Heart left ventricle (tissue), 16 donors: ENCODE results near the gene ARL4C. TPM values are rescaled to one million over a fixed set of nuclear protein-coding genes. Genes with fewer than 3 reads are reported as not detected.

Source experiments
- ATAC-seq, 4 donors: fragments of 200-7000 bp; cut with Tn5 transposase; one replicate each; pipeline ENCODE4 v1.9.1; 2020 to 2022; ENCODE audit warnings: moderate library complexity in 4 of 4, mild to moderate bottlenecking in 3 of 4, moderate number of reproducible peaks in 1 of 4
- DNase-seq, 5 donors: peaks; one replicate each; pipeline ENCODE4 v3.0.0-alpha.2; 2020
- H3K27ac ChIP-seq, 12 donors: fragments of 200-600 bp; sonication (generic) in 4 of 12; one replicate each; pipeline versions ENCODE4 v1.5.0 to v1.8.0; 2016 to 2022; ENCODE audit warnings: mild to moderate bottlenecking in 2 of 12
- H3K27me3 ChIP-seq, 9 donors: fragments of 200-600 bp; sonication (generic) in 2 of 9; one replicate each; pipeline versions ENCODE4 v1.5.1 to v1.8.0; 2016 to 2022; ENCODE audit warnings: mild to moderate bottlenecking in 3 of 9
- H3K36me3 ChIP-seq, 9 donors: fragments of 200-600 bp; sonication (generic) in 2 of 9; one replicate each; pipeline versions ENCODE4 v1.5.0 to v1.8.0; 2018 to 2022; ENCODE audit warnings: mild to moderate bottlenecking in 2 of 9
- H3K4me1 ChIP-seq, 12 donors: fragments of 200-600 bp; sonication (generic) in 4 of 12; one replicate each; pipeline versions ENCODE4 v1.5.0 to v1.8.0; 2016 to 2022; ENCODE audit warnings: mild to moderate bottlenecking in 3 of 12
- H3K4me3 ChIP-seq, 12 donors: fragments of 200-600 bp; sonication (generic) in 4 of 12; one replicate each; pipeline versions ENCODE4 v1.5.0 to v1.8.0; 2017 to 2022; ENCODE audit warnings: mild to moderate bottlenecking in 9 of 12, moderate library complexity in 4 of 12
- H3K9me3 ChIP-seq, 12 donors: fragments of 200-600 bp; sonication (generic) in 4 of 12; one replicate each; pipeline versions ENCODE4 v1.5.0 to v1.8.0; 2016 to 2022; ENCODE audit warnings: mild to moderate bottlenecking in 1 of 12
- CTCF ChIP-seq, 12 donors: fragments of 200-600 bp; sonication (generic) in 4 of 12; IDR thresholded peaks; one replicate each; pipeline versions ENCODE4 v1.5.0 to v1.8.0; 2018 to 2022; ENCODE audit warnings: antibody characterized with exemption in 12 of 12, mild to moderate bottlenecking in 5 of 12
- POLR2A ChIP-seq, 2 donors: fragments of 450-650 bp; IDR thresholded peaks; one replicate each; pipeline ENCODE4 v1.6.1; 2017; ENCODE audit warnings: antibody characterized with exemption in 2 of 2, mild to moderate bottlenecking in 2 of 2, moderate library complexity in 2 of 2
- WGBS, 4 donors: extraction: QIAGEN DNeasy Blood & Tissue Kit in 2 of 4; methylation state at CpG; one replicate each; pipeline versions ENCODE4 v1.1.5 to v1.1.7; 2013 to 2018; 5-methylcytosine and 5-hydroxymethylcytosine counted together
- intact Hi-C, 10 donors: fragments of 100-400 bp; cut with DNase I; formaldehyde crosslinking; loops; one replicate each; pipeline versions ENCODE4 v1.11.1 to v1.14.2; 2022
- polyA plus RNA-seq, 2 donors: library from polyadenylated mRNA; stranded (reverse); fragments of 200-250 nt; gene quantifications; one replicate each; pipeline ENCODE4 v1.2.3, GENCODE V29; 2013
- total RNA-seq, 9 donors: library from RNA; depleted of rRNA in 2 of 9; stranded (reverse); fragments of >200 nt in 2 of 9; fragmentation: NEBNext Ultra II Directional in 3 of 9; extraction: Animal tissue kit (Norgen Biotek cat#: 25700) in 3 of 9; gene quantifications; one replicate each; pipeline versions ENCODE4 v1.1.0 to v1.2.4, GENCODE V29; 2016 to 2023
- donor health status: ischemic (EF 13 %, LVEDD 7.1; RV severe dilation, severe dysfunction).
- donor health status: healthy with polysubstance abuse.
- donor health status: DM: no; HTN: yes; CAD: no.
- donor health status: DM: no; HTN: no; CAD: no.
- donor health status: ischemic (EF 25% LVEDD 6.9; RV normal size, moderate dysfunction).
- donor health status: ischemic (EF 25% LVEDD 5.7; RV mildly dilated, moderate dysfunction).
- donor health status: healthy.
- donor health status: DM: yes; HTN: yes; CAD: no.
- donor health status: ischemic (EF 35%, LVEDD 5.7; RV mildly dilated, moderate dysfunction).
- donor health status: nonischemic (EF 11% LVEDD 7.7; RV severe dilation, severe dysfunction).
- donor health status: DM: yes; HTN: yes; CAD: no.
- donor health status: PGD.
- donor health status: ischemic (EF 29% LVEDD 5.4; RV normal size, mild dysfunction).
- donor health status: nonischemic (EF 23%, LVEDD 6.1; RV moderate dilation, normal function).

The ARL4C gene
- total and polyA plus RNA-seq, 11 donors, result 0.80 to 16.3 (median 2.2) TPM

GRCh38 chr2:234537929-234538328 lies 41.0 kb upstream of the ARL4C start:
- H3K27me3 ChIP-seq, result peaks cover 0 to 32% (median 0%) of the 10 kb centered on the region in 9 donors
- peaks cover 0 to 11% (median 2%) of the 10 kb centered on the region in 12 donors for H3K9me3 ChIP-seq
- 53 to 87% (median 70%) methylated on average over 4 of the region's 4 CpGs for WGBS, 4 donors
- ATAC-seq (no peak), DNase-seq (no peak)
- no peak for TF ChIP-seq CTCF (IDR thresholded peaks at IDR 0.05)
- no peak for TF ChIP-seq POLR2A (IDR thresholded peaks at IDR 0.05)
- intact Hi-C loops, result loop anchor here in 1 of 10 donors (10.0 kb wide), 1 partner anchor 563 kb away; no protein-coding TSS in a partner anchor
- H3K36me3 ChIP-seq, result no peaks in the 10 kb centered on the region
- no peaks in the 10 kb centered on the region for H3K4me1 ChIP-seq
- H3K27ac ChIP-seq, result no peak overlapping the region
- H3K4me3 ChIP-seq, result no peak overlapping the region

- no peak overlapping the region for H3K27ac ChIP-seq
- H3K9me3 ChIP-seq, result peaks cover 0 to 13% (median 4%) of the 10 kb centered on the region in 12 donors
- intact Hi-C loops, result loop anchor here in 1 of 10 donors (10.0 kb wide), 1 partner anchor 562 kb away; no protein-coding TSS in a partner anchor
- peaks cover 0 to 39% (median 0%) of the 10 kb centered on the region in 9 donors for H3K27me3 ChIP-seq
- no peak for ATAC-seq
- DNase-seq, result no peak
- WGBS, 4 donors, result 50 to 68% (median 57%) methylated on average over 11 to 13 of the region's 13 CpGs
- H3K4me3 ChIP-seq, result no peak overlapping the region
- no peaks in the 10 kb centered on the region for H3K36me3 ChIP-seq
- H3K4me1 ChIP-seq, result no peaks in the 10 kb centered on the region
- TF ChIP-seq CTCF (IDR thresholded peaks at IDR 0.05) (no peak), POLR2A (IDR thresholded peaks at IDR 0.05) (no peak)
Observed at GRCh38 chr2:234536178-234536965, 39.5 kb upstream of the ARL4C start.

GRCh38 chr2:234535464-234535863 lies 38.6 kb upstream of the ARL4C start:
- H3K9me3 ChIP-seq, result peaks cover 0 to 13% (median 4%) of the 10 kb centered on the region in 12 donors
- intact Hi-C loops, result loop anchor here in 1 of 10 donors (10.0 kb wide), 1 partner anchor 561 kb away; no protein-coding TSS in a partner anchor
- no peak for TF ChIP-seq POLR2A (IDR thresholded peaks at IDR 0.05)
- TF ChIP-seq CTCF (IDR thresholded peaks at IDR 0.05), result no peak
- H3K36me3 ChIP-seq, result no peaks in the 10 kb centered on the region
- H3K27ac ChIP-seq, result no peak overlapping the region
- WGBS, 4 donors, result 72 to 85% (median 75%) methylated on average over 1 of the region's 1 CpG
- DNase-seq (no peak), ATAC-seq (no peak)
- H3K4me3 ChIP-seq, result no peak overlapping the region
- H3K4me1 ChIP-seq, result no peaks in the 10 kb centered on the region
- H3K27me3 ChIP-seq, result peaks cover 0 to 39% (median 0%) of the 10 kb centered on the region in 9 donors

GRCh38 chr2:234534515-234534914 lies 37.6 kb upstream of the ARL4C start:
- H3K27ac ChIP-seq, result no peak overlapping the region
- no peak for DNase-seq
- no peak for ATAC-seq
- intact Hi-C loops, result loop anchor here in 1 of 10 donors (10.0 kb wide), 1 partner anchor 560 kb away; no protein-coding TSS in a partner anchor
- H3K4me3 ChIP-seq, result no peak overlapping the region
- TF ChIP-seq CTCF (IDR thresholded peaks at IDR 0.05), result no peak
- no peak for TF ChIP-seq POLR2A (IDR thresholded peaks at IDR 0.05)
- H3K4me1 ChIP-seq, result no peaks in the 10 kb centered on the region
- peaks cover 0 to 13% (median 4%) of the 10 kb centered on the region in 12 donors for H3K9me3 ChIP-seq
- WGBS, 4 donors, result 85 to 89% (median 86%) methylated on average over 3 to 8 of the region's 8 CpGs
- H3K27me3 ChIP-seq, result peaks cover 0 to 39% (median 0%) of the 10 kb centered on the region in 9 donors
- no peaks in the 10 kb centered on the region for H3K36me3 ChIP-seq
